ENCODE results near the gene MYBPH. TPM values are rescaled to one million over a fixed set of nuclear protein-coding genes. Genes with fewer than 3 reads are reported as not detected.

MYBPH gene
- polyA plus RNA-seq, 1 donor from 2014 or later = not detected

DNA sequence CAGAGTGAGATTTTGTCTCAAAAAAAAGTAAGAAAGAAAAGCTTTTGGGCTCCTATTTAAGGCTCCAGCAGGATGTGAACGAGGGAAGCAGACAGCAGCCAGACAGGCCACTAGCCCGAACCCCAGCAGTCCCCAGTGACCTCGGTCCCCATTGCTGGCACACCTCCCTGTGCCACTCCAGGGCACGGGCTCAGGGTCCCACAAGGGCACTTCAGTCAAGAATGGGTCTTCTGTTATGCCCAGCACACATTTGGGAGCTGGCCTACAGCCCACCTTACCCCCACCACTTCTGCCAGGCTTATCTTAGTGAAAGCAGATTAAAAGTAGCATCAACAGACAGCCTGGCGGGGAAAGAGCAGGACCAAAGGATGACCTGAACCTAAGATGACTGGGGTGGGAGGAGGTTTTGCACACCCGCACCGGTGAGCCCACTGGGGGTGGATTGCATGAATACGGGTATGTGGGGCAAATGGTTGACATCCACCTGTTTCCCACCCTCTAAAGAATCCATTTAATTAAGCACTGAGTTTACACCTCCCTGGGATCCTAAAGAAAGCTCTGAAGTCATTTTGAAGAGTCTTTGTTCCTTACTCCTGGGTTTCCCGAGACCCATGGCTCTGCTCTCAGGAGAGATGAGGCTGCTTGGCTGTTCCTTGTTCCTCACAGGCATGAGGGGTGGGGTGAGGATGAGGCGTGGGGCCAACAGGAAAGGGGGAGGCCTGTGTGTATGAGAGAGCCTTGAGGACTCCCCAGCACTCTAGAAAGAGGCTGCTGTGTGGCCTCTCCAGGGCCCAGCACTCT, 6.2 kb upstream of the MYBPH start:
- Histone ChIP-seq H3K9me2 (ENCODE audit: insufficient read depth, low read length) (no peaks in the 10 kb centered on the region), H3F3A (ENCODE audit: insufficient read depth, low read length, poor library complexity, severe bottlenecking) (no peaks in the 10 kb centered on the region), H3K4me2 (ENCODE audit: low read length) (no peak overlapping the region), H3K79me2 (replicated peaks; ENCODE audit: insufficient read depth, low read length) (no peaks in the 10 kb centered on the region), H4K20me1 (ENCODE audit: insufficient read depth) (no peaks in the 10 kb centered on the region), H3K27ac (ENCODE audit: low read length) (no peak overlapping the region), H3K9ac (ENCODE audit: low read length) (no peak overlapping the region), H3K36me3 (ENCODE audit: insufficient read depth, low read length) (no peaks in the 10 kb centered on the region), H3K9me3 (ENCODE audit: low read length) (no peaks in the 10 kb centered on the region), H2AFZ (ENCODE audit: low read depth, low read length) (no peak overlapping the region), H3K27me3 (ENCODE audit: insufficient read depth, low read depth, low read length) (no peaks in the 10 kb centered on the region), H3K4me3 (ENCODE audit: low read length) (no peak overlapping the region)
- TF ChIP-seq RAD21 (conservative IDR thresholded peaks at IDR 0.05) = no peak

DNA sequence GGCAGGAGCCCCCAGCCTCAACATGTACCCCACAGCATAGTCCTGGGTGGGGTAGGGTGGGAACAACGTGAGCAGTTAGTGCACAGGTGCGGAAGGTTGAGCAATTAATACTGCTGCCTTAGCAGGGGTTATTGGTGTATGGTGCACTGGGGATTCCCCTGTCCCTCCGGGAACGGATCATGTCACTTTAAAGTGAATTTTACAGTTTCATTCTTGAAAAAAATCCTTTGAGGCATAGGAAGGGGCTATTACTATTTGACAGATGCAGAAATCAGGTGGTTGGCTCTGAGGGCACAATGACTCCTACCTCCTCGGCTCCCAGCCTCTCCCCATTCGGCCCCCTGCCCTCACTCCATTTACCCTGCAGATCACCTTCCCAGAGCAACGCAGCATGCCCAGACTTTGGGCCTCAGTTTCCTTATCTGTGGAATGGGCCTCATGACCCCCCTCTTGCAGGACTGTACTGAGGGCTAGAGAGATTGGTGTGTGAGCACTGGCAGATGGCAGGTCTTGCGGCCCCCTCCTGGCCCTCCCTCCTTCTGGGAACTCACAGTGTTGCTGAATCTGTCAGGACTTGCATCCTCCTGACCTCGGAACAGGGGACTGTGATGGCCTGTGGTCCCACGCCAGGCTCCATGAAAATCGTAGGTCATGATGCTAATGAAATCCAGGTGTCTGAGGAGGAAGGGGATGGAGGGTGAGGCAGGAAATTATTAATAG, 5.1 kb upstream of the MYBPH start:
- Histone ChIP-seq H3K9ac (ENCODE audit: low read length) (no peak overlapping the region), H3K27me3 (ENCODE audit: insufficient read depth, low read depth, low read length) (no peaks in the 10 kb centered on the region), H3K9me3 (ENCODE audit: low read length) (no peaks in the 10 kb centered on the region), H3F3A (ENCODE audit: insufficient read depth, low read length, poor library complexity, severe bottlenecking) (no peaks in the 10 kb centered on the region), H3K4me3 (ENCODE audit: low read length) (no peak overlapping the region), H3K79me2 (replicated peaks; ENCODE audit: insufficient read depth, low read length) (no peaks in the 10 kb centered on the region), H3K27ac (ENCODE audit: low read length) (no peak overlapping the region), H4K20me1 (ENCODE audit: insufficient read depth) (no peaks in the 10 kb centered on the region), H3K4me2 (ENCODE audit: low read length) (no peak overlapping the region), H2AFZ (ENCODE audit: low read depth, low read length) (no peak overlapping the region), H3K36me3 (ENCODE audit: insufficient read depth, low read length) (no peaks in the 10 kb centered on the region), H3K9me2 (ENCODE audit: insufficient read depth, low read length) (no peaks in the 10 kb centered on the region)
- TF ChIP-seq POLR2AphosphoS5 (IDR thresholded peaks at IDR 0.05) (no peak), TAF1 (IDR thresholded peaks at IDR 0.05; ENCODE audit: low read depth) (no peak), RAD21 (conservative IDR thresholded peaks at IDR 0.05) (no peak), EP300 (conservative IDR thresholded peaks at IDR 0.05; ENCODE audit: poor library complexity, severe bottlenecking) (no peak), EZH2 (IDR thresholded peaks at IDR 0.05; ENCODE audit: borderline replicate concordance, insufficient read depth, low read length, poor library complexity, severe bottlenecking) (no peak), SMC3 (conservative IDR thresholded peaks at IDR 0.05; ENCODE audit: poor library complexity) (no peak), MXI1 (conservative IDR thresholded peaks at IDR 0.05; ENCODE audit: poor library complexity, severe bottlenecking) (no peak)
- TF ChIP-seq, protein P1, sequence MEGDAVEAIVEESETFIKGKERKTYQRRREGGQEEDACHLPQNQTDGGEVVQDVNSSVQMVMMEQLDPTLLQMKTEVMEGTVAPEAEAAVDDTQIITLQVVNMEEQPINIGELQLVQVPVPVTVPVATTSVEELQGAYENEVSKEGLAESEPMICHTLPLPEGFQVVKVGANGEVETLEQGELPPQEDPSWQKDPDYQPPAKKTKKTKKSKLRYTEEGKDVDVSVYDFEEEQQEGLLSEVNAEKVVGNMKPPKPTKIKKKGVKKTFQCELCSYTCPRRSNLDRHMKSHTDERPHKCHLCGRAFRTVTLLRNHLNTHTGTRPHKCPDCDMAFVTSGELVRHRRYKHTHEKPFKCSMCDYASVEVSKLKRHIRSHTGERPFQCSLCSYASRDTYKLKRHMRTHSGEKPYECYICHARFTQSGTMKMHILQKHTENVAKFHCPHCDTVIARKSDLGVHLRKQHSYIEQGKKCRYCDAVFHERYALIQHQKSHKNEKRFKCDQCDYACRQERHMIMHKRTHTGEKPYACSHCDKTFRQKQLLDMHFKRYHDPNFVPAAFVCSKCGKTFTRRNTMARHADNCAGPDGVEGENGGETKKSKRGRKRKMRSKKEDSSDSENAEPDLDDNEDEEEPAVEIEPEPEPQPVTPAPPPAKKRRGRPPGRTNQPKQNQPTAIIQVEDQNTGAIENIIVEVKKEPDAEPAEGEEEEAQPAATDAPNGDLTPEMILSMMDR (IDR thresholded peaks at IDR 0.05; ENCODE audit: poor library complexity, severe bottlenecking) = no peak
- TF ChIP-seq, protein P2, sequence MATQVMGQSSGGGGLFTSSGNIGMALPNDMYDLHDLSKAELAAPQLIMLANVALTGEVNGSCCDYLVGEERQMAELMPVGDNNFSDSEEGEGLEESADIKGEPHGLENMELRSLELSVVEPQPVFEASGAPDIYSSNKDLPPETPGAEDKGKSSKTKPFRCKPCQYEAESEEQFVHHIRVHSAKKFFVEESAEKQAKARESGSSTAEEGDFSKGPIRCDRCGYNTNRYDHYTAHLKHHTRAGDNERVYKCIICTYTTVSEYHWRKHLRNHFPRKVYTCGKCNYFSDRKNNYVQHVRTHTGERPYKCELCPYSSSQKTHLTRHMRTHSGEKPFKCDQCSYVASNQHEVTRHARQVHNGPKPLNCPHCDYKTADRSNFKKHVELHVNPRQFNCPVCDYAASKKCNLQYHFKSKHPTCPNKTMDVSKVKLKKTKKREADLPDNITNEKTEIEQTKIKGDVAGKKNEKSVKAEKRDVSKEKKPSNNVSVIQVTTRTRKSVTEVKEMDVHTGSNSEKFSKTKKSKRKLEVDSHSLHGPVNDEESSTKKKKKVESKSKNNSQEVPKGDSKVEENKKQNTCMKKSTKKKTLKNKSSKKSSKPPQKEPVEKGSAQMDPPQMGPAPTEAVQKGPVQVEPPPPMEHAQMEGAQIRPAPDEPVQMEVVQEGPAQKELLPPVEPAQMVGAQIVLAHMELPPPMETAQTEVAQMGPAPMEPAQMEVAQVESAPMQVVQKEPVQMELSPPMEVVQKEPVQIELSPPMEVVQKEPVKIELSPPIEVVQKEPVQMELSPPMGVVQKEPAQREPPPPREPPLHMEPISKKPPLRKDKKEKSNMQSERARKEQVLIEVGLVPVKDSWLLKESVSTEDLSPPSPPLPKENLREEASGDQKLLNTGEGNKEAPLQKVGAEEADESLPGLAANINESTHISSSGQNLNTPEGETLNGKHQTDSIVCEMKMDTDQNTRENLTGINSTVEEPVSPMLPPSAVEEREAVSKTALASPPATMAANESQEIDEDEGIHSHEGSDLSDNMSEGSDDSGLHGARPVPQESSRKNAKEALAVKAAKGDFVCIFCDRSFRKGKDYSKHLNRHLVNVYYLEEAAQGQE (IDR thresholded peaks at IDR 0.05; ENCODE audit: borderline replicate concordance) = no peak

Measured in neural cell (in vitro differentiated cells).